K562 (cell line): ENCODE data around the gene ICAM3. TPM values are rescaled to one million over a fixed set of nuclear protein-coding genes. Genes with fewer than 3 reads are reported as not detected.

Experiments used
- ATAC-seq: fragments of 200-7000 bp; cut with Tn5 transposase; 3 replicates; pipeline ENCODE4 v1.9.1; 2020; ENCODE audit warnings: moderate library complexity
- BruUV-seq: library from RNA; stranded (reverse); fragments of 400-500 nt; replicated peaks from 2 replicates; lab custom pipeline; 2021; lab: Mats Ljungman, UMichigan
- CTCF ChIA-PET: fragments of 300-600 bp; formaldehyde crosslinking; extraction: SDS; loops from one replicate; lab custom pipeline; 2021; ENCODE audit warnings: low intra/inter-chr PET ratio; lab: Yijun Ruan, JAX
- POLR2A ChIA-PET: fragments of 300-600, 350-650 bp; sonication (Branson Sonifier 250); formaldehyde crosslinking; extraction: SDS; loops from one replicate; lab custom pipeline; 2021; ENCODE audit warnings: antibody characterized with exemption, inconsistent platforms; lab: Yijun Ruan, JAX
- DNase-seq, 4 experiments: peaks; one replicate each; pipeline versions ENCODE4 v3.0.0 to v3.0.0-alpha.2; 2011 to 2018; ENCODE audit warnings: low spot score in 3 of 4, mixed read lengths in 3 of 4; ENCODE audit errors: extremely low read depth in 1 of 4
- FAIRE-seq: peaks from 2 replicates; lab custom pipeline; 2011; peaks lifted over from hg19 to GRCh38; lab: Jason Lieb, UNC
- H2AFZ ChIP-seq: 2 replicates; pipeline ENCODE4 v1.6.0; 2011; ENCODE audit warnings: low read depth, low read length, control low read depth, inconsistent platforms
- H3K27ac ChIP-seq: fragments of 200-600 bp; 3 replicates; pipeline ENCODE4 v1.8.0; 2011; ENCODE audit warnings: low read depth, mild to moderate bottlenecking, control low read depth, inconsistent platforms, low read length, moderate library complexity, mixed read lengths; ENCODE audit errors: extremely low read depth
- H3K27me3 ChIP-seq, 2 experiments: fragments of 300-600 bp in 1 of 2; 2 replicates in 1 of 2; 3 replicates in 1 of 2; pipeline versions ENCODE4 v1.6.0 to v1.8.0; 2011; ENCODE audit warnings: inconsistent platforms in 2 of 2, low read length in 2 of 2, mild to moderate bottlenecking in 1 of 2, mixed read lengths in 1 of 2, moderate library complexity in 1 of 2; ENCODE audit not compliant: control insufficient read depth in 2 of 2, insufficient read depth in 2 of 2
- H3K36me3 ChIP-seq: fragments of 300-600 bp; 3 replicates; pipeline ENCODE4 v1.8.0; 2011; ENCODE audit warnings: mild to moderate bottlenecking, low read length, inconsistent platforms; ENCODE audit not compliant: control insufficient read depth, insufficient read depth
- H3K4me1 ChIP-seq, 2 experiments: fragments of 200-600 bp in 1 of 2; replicated peaks in 1 of 2; 2 replicates in 1 of 2; 3 replicates in 1 of 2; pipeline versions ENCODE4 v1.5.1 to v1.8.0; 2011; ENCODE audit warnings: inconsistent platforms in 2 of 2, low read length in 2 of 2, mild to moderate bottlenecking in 1 of 2, mixed read lengths in 1 of 2, moderate library complexity in 1 of 2; ENCODE audit not compliant: control insufficient read depth in 2 of 2, insufficient read depth in 2 of 2
- H3K4me2 ChIP-seq: 2 replicates; pipeline ENCODE4 v1.6.1; 2011; ENCODE audit warnings: low read length, control low read depth, inconsistent platforms, mixed read lengths; ENCODE audit not compliant: insufficient read depth
- H3K4me3 ChIP-seq: fragments of 200-600 bp; sonication (generic), shearing (Covaris generic); 2 replicates; pipeline ENCODE4 v1.5.1; 2016; ENCODE audit warnings: control low read depth, inconsistent platforms
- H3K79me2 ChIP-seq: fragments of 200-600 bp; 3 replicates; pipeline ENCODE4 v1.8.0; 2011; ENCODE audit warnings: low read length, inconsistent platforms; ENCODE audit not compliant: control insufficient read depth, insufficient read depth
- H3K9ac ChIP-seq, 2 experiments: 2 replicates each; pipeline versions ENCODE4 v1.6.0 to v1.6.1; 2011; ENCODE audit warnings: low read depth in 2 of 2, low read length in 2 of 2, control low read depth in 1 of 2, inconsistent platforms in 1 of 2, mild to moderate bottlenecking in 1 of 2, mixed read lengths in 1 of 2; ENCODE audit not compliant: insufficient read depth in 1 of 2
- H3K9me1 ChIP-seq: one replicate; pipeline ENCODE4 v1.6.0; 2011; ENCODE audit warnings: inconsistent platforms, mild to moderate bottlenecking, low read length, moderate library complexity; ENCODE audit not compliant: control insufficient read depth, insufficient read depth
- H3K9me3 ChIP-seq: replicated peaks from 2 replicates; pipeline ENCODE4 v1.5.1; 2011; ENCODE audit warnings: low read depth, low read length, inconsistent platforms; ENCODE audit not compliant: control insufficient read depth, insufficient read depth
- H4K20me1 ChIP-seq: replicated peaks from 2 replicates; pipeline ENCODE4 v1.6.1; 2011; ENCODE audit warnings: low read length, inconsistent platforms, mixed read lengths; ENCODE audit not compliant: control insufficient read depth, insufficient read depth
- ARID4B ChIP-seq: sonication (generic); formaldehyde crosslinking; IDR thresholded peaks from 2 replicates; pipeline ENCODE4 v1.8.0; 2022; ENCODE audit warnings: mild to moderate bottlenecking, missing genetic modification reagents
- CXXC5 ChIP-seq: fragments of 250-450 bp; sonication (Bioruptor Pico); IDR thresholded peaks from 2 replicates; pipeline ENCODE4 v1.8.0; 2022; ENCODE audit warnings: inconsistent platforms, mild to moderate bottlenecking, moderate library complexity
- DIDO1 ChIP-seq: fragments of 450-650 bp; IDR thresholded peaks from 2 replicates; pipeline ENCODE4 v1.6.1; 2016; ENCODE audit warnings: low read depth, missing biosample characterization, missing genetic modification characterization
- HDAC1 ChIP-seq, 2 experiments: fragments of 450-650 bp; IDR thresholded peaks; 2 replicates each; pipeline ENCODE4 v1.6.1; 2016 to 2017; ENCODE audit warnings: inconsistent platforms in 1 of 2, mild to moderate bottlenecking in 1 of 2, moderate library complexity in 1 of 2
- L3MBTL2 ChIP-seq: fragments of 450-650 bp; IDR thresholded peaks from 2 replicates; pipeline ENCODE4 v1.6.1; 2016; ENCODE audit warnings: mild to moderate bottlenecking, moderate library complexity
- MCM2 ChIP-seq: fragments of 450-650 bp; IDR thresholded peaks from 2 replicates; pipeline ENCODE4 v1.6.1; 2017; ENCODE audit warnings: low read depth, mild to moderate bottlenecking
- MIER1 ChIP-seq: fragments of 450-650 bp; IDR thresholded peaks from 2 replicates; pipeline ENCODE4 v1.6.1; 2016; ENCODE audit warnings: antibody characterized with exemption, mild to moderate bottlenecking, low read depth
- SMARCE1 ChIP-seq: fragments of 450-650 bp; IDR thresholded peaks from 2 replicates; pipeline ENCODE4 v1.7.1; 2016; ENCODE audit warnings: mild to moderate bottlenecking
- ZBTB1 ChIP-seq: sonication (generic); formaldehyde crosslinking; IDR thresholded peaks from 2 replicates; pipeline ENCODE4 v1.8.1; 2023; ENCODE audit warnings: missing genetic modification reagents, low read depth, mild to moderate bottlenecking, borderline replicate concordance
- ZNF324 ChIP-seq: fragments of 250-450 bp; sonication (Bioruptor Pico); IDR thresholded peaks from 2 replicates; pipeline ENCODE4 v1.4.0; 2020; ENCODE audit warnings: mild to moderate bottlenecking
- ZNF551 ChIP-seq: fragments of 250-450 bp; sonication (Bioruptor Pico); IDR thresholded peaks from 2 replicates; pipeline ENCODE4 v1.5.0; 2021; ENCODE audit warnings: mild to moderate bottlenecking, moderate library complexity
- ZNF77 ChIP-seq: fragments of 250-450 bp; sonication (Bioruptor Pico); IDR thresholded peaks from 2 replicates; pipeline ENCODE4 v1.5.0; 2020
- WGBS: fragments of 100-300 bp; shearing (Covaris generic); methylation state at CpG from one replicate; pipeline ENCODE4 v1.1.6; 2016; ENCODE audit warnings: low coverage, mixed read lengths; ENCODE audit not compliant: insufficient coverage; ENCODE audit errors: missing lambda C conversion rate; 5-methylcytosine and 5-hydroxymethylcytosine counted together
- in situ Hi-C: fragments of 300-500 bp; cut with MboI; formaldehyde crosslinking; loops from 4 replicates; pipeline ENCODE4 v1.15.0; 2018; ENCODE audit warnings: inconsistent platforms, mixed read lengths
- intact Hi-C: fragments of 100-400 bp; cut with micrococcal nuclease; formaldehyde crosslinking; loops from 2 replicates; pipeline ENCODE4 v1.14.2; 2022
- polyA plus RNA-seq, 8 experiments: library from polyadenylated mRNA; depleted of rRNA in 4 of 8; stranded (reverse) in 5 of 8; unstranded in 3 of 8; fragments of >200 nt; fragmentation: Nextera tagmentation in 2 of 8; fragmentation: Illumina TruSeq in 1 of 8; extraction: Ambion mirVana in 2 of 8; extraction: Trizol in 1 of 8; gene quantifications; 2 replicates each; pipeline versions ENCODE4 v1.2.1 to v1.2.3, GENCODE V29; 2011 to 2014; ENCODE audit warnings: inconsistent platforms in 1 of 8, missing spikeins in 1 of 8
- total RNA-seq, 7 experiments: library from RNA; depleted of rRNA in 6 of 7; stranded (reverse); fragments of >200 nt in 6 of 7; fragmentation: Illumina TruSeq in 2 of 7; extraction: Trizol in 2 of 7; gene quantifications; 2 replicates each; pipeline versions ENCODE4 v1.2.1 to v1.2.3, GENCODE V29; 2011 to 2021; ENCODE audit warnings: low replicate concordance in 1 of 7
- TF ChIP-seq, protein P1 (sequence below): fragments of 250-450 bp; sonication (Bioruptor Pico); IDR thresholded peaks from 2 replicates; pipeline ENCODE4 v1.5.0; 2021
- TF ChIP-seq, protein P2 (sequence below): sonication (generic); formaldehyde crosslinking; IDR thresholded peaks from 2 replicates; pipeline ENCODE4 v1.8.1; 2023; ENCODE audit warnings: mild to moderate bottlenecking, missing genetic modification reagents

The ICAM3 gene
- total and polyA plus RNA-seq, 9 of the 15 experiments (the other 6 are each of a cell fraction or from before 2014, with no cell fraction given), result 6.5 to 39.5 (median 24.2) TPM

- H3K36me3 ChIP-seq, result peaks cover 39% of the 10 kb centered on the region
- BruUV-seq, result no TSS peak
- in situ Hi-C loops (no loop called here), intact Hi-C loops (loop anchor here (1.0 to 2.0 kb wide), 3 partner anchors 19 to 92 kb away; partner anchors contain the start of genes RAVER1 and TYK2)
- H3K4me1 ChIP-seq, result peaks cover 29 to 92% of the 10 kb centered on the region in 2 experiments; a peak in 4 of 5 replicates
- no peaks in the 10 kb centered on the region for H3K27me3 ChIP-seq
- DNase-seq, result peak; percentile 66 to 94 (median 74)
- H3K4me3 ChIP-seq, result peak overlapping the region; percentile 79
- peak overlapping the region; percentile 84 for H2AFZ ChIP-seq
- H3K4me2 ChIP-seq, result peak overlapping the region; percentile 99
- H3K9ac ChIP-seq, result peak overlapping the region; percentile 91 to 99
- CTCF ChIA-PET, result interaction anchor here (0.6 to 1.2 kb wide), 2 partner anchors 21 to 100 kb away, joined by 3 read pairs; no protein-coding TSS in a partner anchor
- POLR2A ChIA-PET, result interaction anchor here (0.6 to 6.2 kb wide), 25 partner anchors 9 to 199 kb away, joined by 3 to 74 read pairs (median 4); partner anchors contain the start of genes CDC37, ICAM1, RAVER1 and TYK2
- peaks cover 6% of the 10 kb centered on the region for H3K9me1 ChIP-seq
- no peaks in the 10 kb centered on the region; the same call in 1 of the 2 replicates for H4K20me1 ChIP-seq
- ATAC-seq, result peak; percentile 12
- H3K9me3 ChIP-seq, result no peaks in the 10 kb centered on the region
- peak overlapping the region; percentile 96 for H3K27ac ChIP-seq
- WGBS, result 0% methylated on average over 24 of the region's 50 CpGs
- peak; percentile 82 for FAIRE-seq
- H3K79me2 ChIP-seq, result peaks cover 73% of the 10 kb centered on the region
- no peak for TF ChIP-seq SMARCE1
- TF ChIP-seq ZNF324 (CRISPR knock-in tag), result no peak
- TF ChIP-seq MCM2, result no peak
- 0 out of 2 replicates have a peak, but pooled peaks have one; percentile 16 for TF ChIP-seq MIER1
- TF ChIP-seq HDAC1 (IDR thresholded peaks at IDR 0.05), result peak in 1 of 2 experiments; percentile 78; a peak in 2 of 4 replicates
- TF ChIP-seq, protein P1, sequence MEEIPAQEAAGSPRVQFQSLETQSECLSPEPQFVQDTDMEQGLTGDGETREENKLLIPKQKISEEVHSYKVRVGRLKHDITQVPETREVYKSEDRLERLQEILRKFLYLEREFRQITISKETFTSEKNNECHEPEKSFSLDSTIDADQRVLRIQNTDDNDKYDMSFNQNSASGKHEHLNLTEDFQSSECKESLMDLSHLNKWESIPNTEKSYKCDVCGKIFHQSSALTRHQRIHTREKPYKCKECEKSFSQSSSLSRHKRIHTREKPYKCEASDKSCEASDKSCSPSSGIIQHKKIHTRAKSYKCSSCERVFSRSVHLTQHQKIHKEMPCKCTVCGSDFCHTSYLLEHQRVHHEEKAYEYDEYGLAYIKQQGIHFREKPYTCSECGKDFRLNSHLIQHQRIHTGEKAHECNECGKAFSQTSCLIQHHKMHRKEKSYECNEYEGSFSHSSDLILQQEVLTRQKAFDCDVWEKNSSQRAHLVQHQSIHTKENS (CRISPR knock-in tag), result 0 out of 2 replicates have a peak, but pooled peaks have one; percentile 2
- TF ChIP-seq ZBTB1, result no peak
- 0 out of 2 replicates have a peak, but pooled peaks have one; percentile 49 for TF ChIP-seq DIDO1 (tag)
- TF ChIP-seq CXXC5 (CRISPR knock-in tag), result peak; percentile 89
- TF ChIP-seq, protein P2, sequence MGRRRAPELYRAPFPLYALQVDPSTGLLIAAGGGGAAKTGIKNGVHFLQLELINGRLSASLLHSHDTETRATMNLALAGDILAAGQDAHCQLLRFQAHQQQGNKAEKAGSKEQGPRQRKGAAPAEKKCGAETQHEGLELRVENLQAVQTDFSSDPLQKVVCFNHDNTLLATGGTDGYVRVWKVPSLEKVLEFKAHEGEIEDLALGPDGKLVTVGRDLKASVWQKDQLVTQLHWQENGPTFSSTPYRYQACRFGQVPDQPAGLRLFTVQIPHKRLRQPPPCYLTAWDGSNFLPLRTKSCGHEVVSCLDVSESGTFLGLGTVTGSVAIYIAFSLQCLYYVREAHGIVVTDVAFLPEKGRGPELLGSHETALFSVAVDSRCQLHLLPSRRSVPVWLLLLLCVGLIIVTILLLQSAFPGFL, result no peak
- peak; percentile 18; the same call in 1 of the 2 replicates for TF ChIP-seq ARID4B (CRISPR knock-in tag)
- TF ChIP-seq ZNF551, result no peak
- TF ChIP-seq ZNF77 (CRISPR knock-in tag), result peak; percentile 45; the same call in 1 of the 2 replicates
- TF ChIP-seq L3MBTL2, result peak; percentile 94
Observed at GRCh38 chr19:10289167-10289835, 50.1 kb downstream of the ICAM3 start.
